ENCODE results near the gene ADGRG7. TPM values are rescaled to one million over a fixed set of nuclear protein-coding genes. Genes with fewer than 3 reads are reported as not detected.
"Not testable (repeated sequence)": the region's sequence is repeated elsewhere in the genome, so short reads cannot be mapped to it uniquely, and the experiment has no call there.

ADGRG7 gene
- polyA plus RNA-seq, 1 donor (not counting 4 experiments of a cell fraction or from before 2014, with no cell fraction given): 0.03 TPM

DNA sequence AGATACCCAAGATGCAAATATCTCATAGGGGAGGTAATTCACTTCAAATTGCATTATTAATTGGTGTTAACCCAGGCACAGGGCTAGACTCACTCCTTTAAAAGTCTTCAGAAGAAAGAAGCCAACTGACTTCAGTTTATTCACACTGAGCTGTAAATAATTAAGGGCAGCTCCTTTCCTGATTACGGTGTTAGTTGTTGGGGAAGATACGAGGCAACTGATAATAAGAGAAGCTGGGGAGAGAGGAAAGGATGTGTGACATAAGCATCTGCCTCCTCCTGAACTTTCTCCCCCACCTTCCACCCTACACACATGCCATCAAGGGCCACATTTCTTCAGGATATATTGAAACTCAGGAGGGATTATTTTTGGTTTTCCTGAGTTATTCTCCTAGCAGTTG lies 47.5 kb downstream of the ADGRG7 start:
- Histone ChIP-seq H3K9ac (ENCODE audit: control insufficient read depth, extremely low read depth, insufficient read depth, low read length) (no peak overlapping the region), H3K4me3 (ENCODE audit: control insufficient read depth in 2 of 3, extremely low read depth in 1 of 3, insufficient read depth in 2 of 3, low read depth in 1 of 3, low read length in 3 of 3) (no peak overlapping the region), H3K27ac (ENCODE audit: control insufficient read depth, insufficient read depth, low read length) (no peak overlapping the region), H3K4me2 (ENCODE audit: control insufficient read depth, extremely low read depth, insufficient read depth, low read depth, low read length) (no peak overlapping the region), H3K9me3 (ENCODE audit: control insufficient read depth, low read depth, low read length) (no peaks in the 10 kb centered on the region), H3K36me3 (ENCODE audit: control insufficient read depth in 2 of 2, extremely low read depth in 1 of 2, insufficient read depth in 2 of 2, low read length in 2 of 2) (no peaks in the 10 kb centered on the region), H3K9me1 (ENCODE audit: control insufficient read depth, extremely low read depth, insufficient read depth, low read length) (no peaks in the 10 kb centered on the region), H4K20me1 (ENCODE audit: control insufficient read depth, extremely low read depth, insufficient read depth, low read length) (no peaks in the 10 kb centered on the region), H3K4me1 (ENCODE audit: control insufficient read depth, extremely low read depth, insufficient read depth, low read length) (no peaks in the 10 kb centered on the region), H3K27me3 (ENCODE audit: control insufficient read depth, extremely low read depth, insufficient read depth, low read length) (no peaks in the 10 kb centered on the region), H3K79me2 (ENCODE audit: control insufficient read depth, insufficient read depth, low read length) (no peaks in the 10 kb centered on the region), H2AFZ (ENCODE audit: control insufficient read depth, low read length) (no peak overlapping the region)
- FAIRE-seq: no peak
- TF ChIP-seq, protein P1, sequence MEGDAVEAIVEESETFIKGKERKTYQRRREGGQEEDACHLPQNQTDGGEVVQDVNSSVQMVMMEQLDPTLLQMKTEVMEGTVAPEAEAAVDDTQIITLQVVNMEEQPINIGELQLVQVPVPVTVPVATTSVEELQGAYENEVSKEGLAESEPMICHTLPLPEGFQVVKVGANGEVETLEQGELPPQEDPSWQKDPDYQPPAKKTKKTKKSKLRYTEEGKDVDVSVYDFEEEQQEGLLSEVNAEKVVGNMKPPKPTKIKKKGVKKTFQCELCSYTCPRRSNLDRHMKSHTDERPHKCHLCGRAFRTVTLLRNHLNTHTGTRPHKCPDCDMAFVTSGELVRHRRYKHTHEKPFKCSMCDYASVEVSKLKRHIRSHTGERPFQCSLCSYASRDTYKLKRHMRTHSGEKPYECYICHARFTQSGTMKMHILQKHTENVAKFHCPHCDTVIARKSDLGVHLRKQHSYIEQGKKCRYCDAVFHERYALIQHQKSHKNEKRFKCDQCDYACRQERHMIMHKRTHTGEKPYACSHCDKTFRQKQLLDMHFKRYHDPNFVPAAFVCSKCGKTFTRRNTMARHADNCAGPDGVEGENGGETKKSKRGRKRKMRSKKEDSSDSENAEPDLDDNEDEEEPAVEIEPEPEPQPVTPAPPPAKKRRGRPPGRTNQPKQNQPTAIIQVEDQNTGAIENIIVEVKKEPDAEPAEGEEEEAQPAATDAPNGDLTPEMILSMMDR (optimal IDR thresholded peaks at IDR 0.05 in 1 of 3, IDR thresholded peaks at IDR 0.05 in 1 of 3, conservative IDR thresholded peaks at IDR 0.05 in 1 of 3; ENCODE audit: extremely low read depth in 1 of 3, insufficient read depth in 2 of 3, low read length in 3 of 3): no peak
- TF ChIP-seq EZH2 (IDR thresholded peaks at IDR 0.05; ENCODE audit: low read length): no peak
- dilution Hi-C loops (cut with MboI; ENCODE audit: extremely low pct_ligation_motif_present, low sequenced_read_pairs): no loop called here
- DNase-seq (ENCODE audit: low read depth, low spot score): no peak

DNA sequence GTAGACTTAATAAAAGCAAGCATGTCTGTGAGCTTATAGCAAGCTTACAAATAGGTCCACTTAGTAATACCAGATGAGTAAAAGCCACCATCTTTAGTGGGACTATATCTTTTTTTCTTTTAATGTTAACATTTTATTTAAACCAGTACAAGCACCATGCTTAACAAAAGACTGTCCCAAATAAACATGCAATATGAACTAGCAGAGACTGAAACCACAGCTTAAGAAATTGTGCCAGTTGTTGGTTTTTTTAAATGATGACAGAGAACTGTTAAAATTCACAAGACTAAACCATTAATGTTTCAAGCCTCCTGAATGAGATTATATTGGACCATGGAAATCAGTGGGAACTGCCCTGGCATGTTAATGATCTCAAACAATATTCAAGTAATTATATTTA lies 51.9 kb downstream of the ADGRG7 start:
- H2AFZ ChIP-seq (ENCODE audit: control insufficient read depth, low read length); H3K27me3 ChIP-seq (ENCODE audit: control insufficient read depth, extremely low read depth, insufficient read depth, low read length); H3K9me1 ChIP-seq (ENCODE audit: control insufficient read depth, extremely low read depth, insufficient read depth, low read length); H3K36me3 ChIP-seq (ENCODE audit: control insufficient read depth in 2 of 2, extremely low read depth in 1 of 2, insufficient read depth in 2 of 2, low read length in 2 of 2); dilution Hi-C loops (cut with MboI; ENCODE audit: extremely low pct_ligation_motif_present, low sequenced_read_pairs); H3K4me2 ChIP-seq (ENCODE audit: control insufficient read depth, extremely low read depth, insufficient read depth, low read depth, low read length); H3K27ac ChIP-seq (ENCODE audit: control insufficient read depth, insufficient read depth, low read length); H3K9ac ChIP-seq (ENCODE audit: control insufficient read depth, extremely low read depth, insufficient read depth, low read length); FAIRE-seq; H3K9me3 ChIP-seq (ENCODE audit: control insufficient read depth, low read depth, low read length); DNase-seq (ENCODE audit: low read depth, low spot score); H3K4me1 ChIP-seq (ENCODE audit: control insufficient read depth, extremely low read depth, insufficient read depth, low read length); H3K79me2 ChIP-seq (ENCODE audit: control insufficient read depth, insufficient read depth, low read length); H4K20me1 ChIP-seq (ENCODE audit: control insufficient read depth, extremely low read depth, insufficient read depth, low read length); H3K4me3 ChIP-seq (ENCODE audit: control insufficient read depth in 2 of 3, extremely low read depth in 1 of 3, insufficient read depth in 2 of 3, low read depth in 1 of 3, low read length in 3 of 3): not testable (repeated sequence)

DNA sequence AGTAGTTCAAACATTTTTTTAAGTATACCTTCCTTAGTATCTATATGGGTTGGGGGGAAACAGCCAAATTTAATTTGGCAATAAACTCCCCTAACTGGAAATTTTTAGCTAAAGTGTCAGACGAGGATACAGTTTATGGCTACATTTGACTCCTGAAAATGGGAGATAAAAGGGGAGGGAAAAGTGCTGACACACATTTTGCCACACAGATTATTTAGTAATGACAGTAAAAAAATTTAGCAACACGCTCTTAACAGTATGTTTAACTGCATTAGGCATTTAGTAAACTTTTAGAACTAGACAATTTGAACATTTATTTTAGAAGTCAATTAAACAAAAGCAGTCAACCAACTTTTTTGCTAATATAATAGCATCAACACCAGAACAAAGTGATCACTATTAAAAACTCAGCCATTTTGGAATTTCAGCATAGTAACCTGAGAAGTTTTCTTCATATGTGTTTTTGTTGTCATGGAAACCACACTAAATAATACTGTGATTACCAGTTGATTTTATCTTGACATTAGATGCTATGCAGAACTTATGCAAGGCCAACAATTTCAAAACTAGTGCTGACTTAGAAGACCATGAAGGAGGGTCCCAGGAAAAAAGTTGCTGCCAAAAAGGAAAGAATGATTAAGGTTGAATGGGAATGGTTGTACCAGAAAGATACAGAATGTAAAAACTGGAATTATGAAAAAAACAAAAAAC lies 52.9 kb downstream of the ADGRG7 start:
- Histone ChIP-seq H3K4me2 (ENCODE audit: control insufficient read depth, extremely low read depth, insufficient read depth, low read depth, low read length) (no peak overlapping the region), H3K9me3 (ENCODE audit: control insufficient read depth, low read depth, low read length) (no peaks in the 10 kb centered on the region), H3K9me1 (ENCODE audit: control insufficient read depth, extremely low read depth, insufficient read depth, low read length) (no peaks in the 10 kb centered on the region), H3K9ac (ENCODE audit: control insufficient read depth, extremely low read depth, insufficient read depth, low read length) (no peak overlapping the region), H3K27ac (ENCODE audit: control insufficient read depth, insufficient read depth, low read length) (no peak overlapping the region), H3K4me3 (ENCODE audit: control insufficient read depth in 2 of 3, extremely low read depth in 1 of 3, insufficient read depth in 2 of 3, low read depth in 1 of 3, low read length in 3 of 3) (no peak overlapping the region), H2AFZ (ENCODE audit: control insufficient read depth, low read length) (no peak overlapping the region), H3K79me2 (ENCODE audit: control insufficient read depth, insufficient read depth, low read length) (no peaks in the 10 kb centered on the region), H3K27me3 (ENCODE audit: control insufficient read depth, extremely low read depth, insufficient read depth, low read length) (no peaks in the 10 kb centered on the region), H3K4me1 (ENCODE audit: control insufficient read depth, extremely low read depth, insufficient read depth, low read length) (no peaks in the 10 kb centered on the region), H3K36me3 (ENCODE audit: control insufficient read depth in 2 of 2, extremely low read depth in 1 of 2, insufficient read depth in 2 of 2, low read length in 2 of 2) (no peaks in the 10 kb centered on the region), H4K20me1 (ENCODE audit: control insufficient read depth, extremely low read depth, insufficient read depth, low read length) (no peaks in the 10 kb centered on the region)
- no peak for TF ChIP-seq EZH2 (IDR thresholded peaks at IDR 0.05; ENCODE audit: low read length)
- TF ChIP-seq, protein P1 (optimal IDR thresholded peaks at IDR 0.05 in 1 of 3, IDR thresholded peaks at IDR 0.05 in 1 of 3, conservative IDR thresholded peaks at IDR 0.05 in 1 of 3; ENCODE audit: extremely low read depth in 1 of 3, insufficient read depth in 2 of 3, low read length in 3 of 3): no peak
- dilution Hi-C loops (cut with MboI; ENCODE audit: extremely low pct_ligation_motif_present, low sequenced_read_pairs): no loop called here
- DNase-seq (ENCODE audit: low read depth, low spot score): no peak
- no peak for FAIRE-seq

Measured in keratinocyte (primary cell).